ENCODE data around the gene CNTN5.

The CNTN5 gene

GRCh38 chr11:99171330-99171729 is 150.6 kb downstream of the CNTN5 start:
- DNase-seq, result no peak

DNA sequence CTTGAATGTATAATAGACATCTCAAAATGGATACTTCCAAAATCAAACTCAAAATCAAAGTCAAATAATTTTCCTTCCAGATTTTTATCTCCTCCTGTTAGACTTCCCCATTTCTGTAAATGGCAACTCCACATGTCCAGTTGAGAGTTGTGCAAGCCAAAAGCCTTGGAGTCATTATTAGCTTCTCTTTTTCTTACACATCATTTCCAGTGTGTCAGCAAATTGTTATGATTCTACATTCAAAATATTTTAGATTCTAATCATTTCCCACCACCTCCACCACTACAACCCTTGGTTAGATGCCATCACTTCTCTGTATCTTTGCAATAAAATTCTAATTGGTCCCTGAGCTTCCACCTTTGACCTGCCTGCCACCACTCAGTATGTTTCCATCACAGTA is 155.7 kb downstream of the CNTN5 start:
- DNase-seq, result no peak

- no peak for DNase-seq
Measured at GRCh38 chr11:99177446-99177845, 156.7 kb downstream of the CNTN5 start.

- DNase-seq, result no peak
Measured at GRCh38 chr11:99184146-99184545, 163.4 kb downstream of the CNTN5 start.

GRCh38 chr11:99188221-99188620 is 167.5 kb downstream of the CNTN5 start:
- no peak for DNase-seq

DNA sequence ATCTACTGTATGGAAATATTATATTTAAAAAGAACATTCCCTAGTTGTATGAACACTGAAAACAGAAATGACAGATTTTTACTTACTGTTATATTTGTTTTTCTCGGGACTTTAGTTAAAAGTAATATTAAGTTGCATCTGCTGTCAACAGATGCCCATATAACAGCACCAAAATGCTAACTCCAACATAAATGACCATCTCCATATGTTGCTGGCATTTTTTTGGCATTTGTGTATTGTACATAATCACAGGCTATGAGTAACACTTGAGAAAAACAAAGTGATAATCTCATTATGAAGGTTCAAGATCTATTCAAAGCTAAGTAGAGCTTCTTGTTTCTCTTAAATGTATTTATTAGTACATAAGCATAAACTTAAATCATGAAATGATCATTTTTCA is 172.0 kb downstream of the CNTN5 start:
- DNase-seq, result no peak

- DNase-seq, result no peak
Measured at GRCh38 chr11:99197477-99197876, 176.7 kb downstream of the CNTN5 start.

GRCh38 chr11:99198215-99198614 is 177.5 kb downstream of the CNTN5 start:
- DNase-seq, result no peak

DNA sequence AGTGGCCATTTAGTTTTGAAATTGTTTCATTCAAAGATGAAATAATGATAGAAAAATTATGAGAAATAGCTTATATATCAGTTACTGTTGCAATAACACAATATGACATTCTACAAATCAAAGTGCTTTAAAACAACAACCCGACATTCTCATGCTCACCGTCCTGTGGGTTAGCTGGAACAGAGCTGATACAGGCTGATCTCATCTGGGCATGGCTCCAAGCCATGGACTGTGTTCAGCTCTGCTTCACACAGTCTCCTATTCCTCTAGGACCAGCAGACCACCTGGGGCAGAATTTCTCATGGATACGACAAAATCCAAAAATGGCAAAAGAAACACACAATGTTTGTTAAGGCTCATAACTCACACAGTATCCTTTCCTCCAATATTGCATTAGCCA is 178.6 kb downstream of the CNTN5 start:
- no peak for DNase-seq

DNA sequence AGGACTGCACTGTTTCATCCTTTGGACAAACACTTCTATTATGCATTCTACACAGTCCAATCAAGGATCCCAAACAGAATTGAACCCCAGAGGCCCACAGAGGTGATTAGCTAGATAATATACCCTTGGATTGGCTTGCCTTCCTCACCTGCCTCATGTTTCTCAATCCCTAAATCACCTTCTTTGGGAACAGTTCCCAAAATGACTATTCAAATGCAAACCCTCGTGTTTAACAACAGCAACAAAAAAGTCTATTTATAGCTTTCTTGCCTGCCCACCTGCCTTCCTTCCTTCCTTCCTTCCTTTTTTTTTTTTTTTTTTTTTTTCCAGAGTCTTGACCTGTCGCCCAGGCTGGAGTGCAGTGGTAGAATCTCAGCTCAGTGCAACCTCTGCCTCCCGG is 180.0 kb downstream of the CNTN5 start:
- DNase-seq, result no peak

DNA sequence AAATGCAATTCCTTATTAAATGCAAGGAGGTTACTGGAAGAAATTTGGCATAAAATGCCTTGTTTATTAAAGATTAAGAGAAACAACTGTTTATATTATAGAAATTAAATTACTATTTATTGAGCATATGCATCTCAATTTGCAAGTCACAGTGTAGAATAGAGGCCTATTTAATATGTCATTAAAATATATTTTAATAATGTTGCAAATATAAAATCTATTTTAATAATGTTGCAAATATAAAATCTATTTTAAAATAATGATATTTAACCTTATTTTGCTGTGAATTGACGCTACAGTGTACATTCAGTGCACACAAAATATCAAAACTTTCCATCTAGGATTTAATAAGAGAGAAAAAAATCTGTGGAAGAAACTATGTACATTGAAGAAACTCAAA is 188.1 kb downstream of the CNTN5 start:
- DNase-seq, result no peak

GRCh38 chr11:99229544-99229943 is 208.8 kb downstream of the CNTN5 start:
- DNase-seq, result no peak

DNA sequence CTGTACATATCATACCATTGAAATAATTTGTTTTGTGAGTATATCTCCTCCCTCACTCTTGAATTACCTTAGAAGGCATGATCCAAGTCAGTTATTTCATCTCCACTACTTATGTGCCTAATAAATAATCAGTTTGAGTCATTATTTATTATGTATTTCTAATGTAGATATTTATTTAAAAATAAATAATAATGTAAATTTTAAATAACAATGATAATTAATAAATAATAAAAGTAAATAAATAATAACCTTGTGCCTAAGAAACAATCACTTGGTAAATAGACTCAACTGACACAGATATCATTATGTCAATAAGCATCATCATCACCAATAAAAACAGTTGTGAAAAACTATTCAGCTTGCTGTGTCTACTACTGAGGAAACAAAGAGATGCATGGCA is 213.8 kb downstream of the CNTN5 start:
- DNase-seq, result no peak

DNA sequence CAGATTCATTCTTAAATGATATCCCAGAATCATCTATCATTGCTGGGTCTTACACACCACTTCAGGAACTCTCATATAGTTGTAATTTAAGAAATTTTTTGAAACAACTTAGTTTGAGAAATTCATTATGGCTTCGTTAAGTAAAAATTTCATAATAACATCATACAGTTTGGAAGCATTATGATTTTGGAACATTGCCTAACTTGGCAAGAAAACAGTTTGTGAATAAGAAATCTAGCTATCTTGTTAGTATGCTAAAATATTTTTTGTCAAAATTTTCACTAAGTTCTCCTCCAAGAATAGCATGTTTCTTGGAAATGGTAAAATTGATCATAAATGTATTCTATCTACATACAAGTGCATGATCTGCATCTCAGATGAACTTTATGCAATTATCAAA is 217.7 kb downstream of the CNTN5 start:
- no peak for DNase-seq

GRCh38 chr11:99240192-99241030 is 219.7 kb downstream of the CNTN5 start:
- no peak for DNase-seq

GRCh38 chr11:99241066-99241465 is 220.3 kb downstream of the CNTN5 start:
- no peak for DNase-seq

- DNase-seq, result no peak
Measured at GRCh38 chr11:99244613-99245012, 223.9 kb downstream of the CNTN5 start.

DNA sequence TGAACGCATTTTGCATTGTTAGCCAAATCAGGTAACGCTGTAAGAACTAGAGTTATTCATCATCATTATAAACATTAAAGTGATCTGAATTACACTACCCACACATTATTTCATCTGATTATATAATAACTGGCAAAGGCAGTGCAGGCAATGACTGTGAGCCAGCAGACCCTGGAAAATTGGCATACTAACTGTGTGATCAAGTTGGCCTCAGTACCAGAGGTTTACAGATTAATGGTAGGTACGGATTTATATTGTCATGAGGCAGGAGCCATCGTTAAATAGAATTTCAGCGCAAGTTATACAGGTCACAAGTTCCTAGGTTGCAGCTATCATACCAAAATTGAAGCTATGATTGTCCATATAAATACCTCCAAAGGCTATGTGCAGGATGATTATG is 225.4 kb downstream of the CNTN5 start:
- DNase-seq, result no peak

GRCh38 chr11:99256614-99257013 is 235.9 kb downstream of the CNTN5 start:
- DNase-seq, result no peak

DNA sequence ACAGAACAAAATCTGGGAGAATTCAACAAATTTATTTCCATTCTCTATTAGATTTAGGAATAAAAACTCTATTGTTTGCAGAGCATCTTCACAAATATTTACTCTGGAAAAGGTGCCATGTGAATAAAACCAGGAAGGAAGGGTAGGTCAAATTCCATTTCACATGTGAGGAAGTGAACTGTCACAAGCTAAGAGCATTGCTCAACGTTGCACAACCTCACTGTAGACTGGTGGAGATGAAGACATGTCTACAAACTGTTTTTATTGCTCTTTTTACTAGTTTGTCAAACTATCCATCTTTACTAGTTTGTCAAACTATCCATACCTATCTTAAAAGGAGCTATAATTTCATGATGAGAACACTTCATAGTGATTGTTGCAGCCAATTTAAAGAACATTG is 236.4 kb downstream of the CNTN5 start:
- DNase-seq, result no peak

- no peak for DNase-seq
Measured at GRCh38 chr11:99260696-99261095, 239.9 kb downstream of the CNTN5 start.

GRCh38 chr11:99268886-99269285 is 248.1 kb downstream of the CNTN5 start:
- no peak for DNase-seq

DNA sequence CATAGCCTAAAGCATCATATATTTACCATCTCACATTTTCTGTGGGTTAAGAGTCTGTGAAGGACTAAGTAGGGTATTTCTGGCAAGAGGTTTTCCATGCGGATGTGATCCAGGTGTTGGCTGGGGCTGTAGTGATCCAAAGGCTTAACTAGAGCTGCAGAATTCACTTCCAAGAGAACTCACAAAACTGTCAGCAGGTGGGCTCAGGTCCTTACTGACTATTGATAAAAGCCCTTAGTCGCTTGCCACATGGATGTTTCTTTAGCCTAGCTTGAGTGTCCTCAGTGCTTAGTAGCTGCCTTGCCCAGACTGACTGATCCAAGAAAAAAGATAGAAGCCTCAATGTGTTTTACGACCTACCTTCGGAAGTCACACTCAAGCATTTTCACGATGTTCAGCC is 250.8 kb downstream of the CNTN5 start:
- DNase-seq, result no peak

- DNase-seq, result no peak
Measured at GRCh38 chr11:99275521-99275920, 254.8 kb downstream of the CNTN5 start.

DNA sequence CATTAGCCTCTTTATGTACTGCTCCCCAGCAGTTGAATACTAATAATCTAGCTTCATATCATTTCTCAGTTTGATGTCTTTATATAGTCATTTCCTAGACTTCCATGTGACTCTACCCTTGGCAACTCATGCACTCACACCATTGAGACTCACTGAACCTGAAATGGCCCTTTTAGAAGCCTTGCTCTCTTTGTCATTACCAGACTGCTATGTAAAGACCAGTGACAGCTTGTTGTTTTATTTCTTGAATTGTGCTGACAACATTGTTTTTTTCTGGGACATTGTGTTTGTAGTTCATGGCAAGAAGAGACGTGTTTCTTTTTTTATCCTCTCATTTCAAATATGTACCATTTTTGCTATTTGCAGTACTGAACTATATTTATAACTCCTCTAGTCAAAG is 256.5 kb downstream of the CNTN5 start:
- DNase-seq, result no peak
